NCI-H69 (cell line): ENCODE measurements around the gene HKDC1.
"Not testable (repeated sequence)": the region's sequence is repeated elsewhere in the genome, so short reads cannot be mapped to it uniquely, and the experiment has no call there.

Experiments used
- DNase-seq: peaks from one replicate; lab custom pipeline; 2025; lab: John Stamatoyannopoulos, UW

Gene HKDC1, protein sequence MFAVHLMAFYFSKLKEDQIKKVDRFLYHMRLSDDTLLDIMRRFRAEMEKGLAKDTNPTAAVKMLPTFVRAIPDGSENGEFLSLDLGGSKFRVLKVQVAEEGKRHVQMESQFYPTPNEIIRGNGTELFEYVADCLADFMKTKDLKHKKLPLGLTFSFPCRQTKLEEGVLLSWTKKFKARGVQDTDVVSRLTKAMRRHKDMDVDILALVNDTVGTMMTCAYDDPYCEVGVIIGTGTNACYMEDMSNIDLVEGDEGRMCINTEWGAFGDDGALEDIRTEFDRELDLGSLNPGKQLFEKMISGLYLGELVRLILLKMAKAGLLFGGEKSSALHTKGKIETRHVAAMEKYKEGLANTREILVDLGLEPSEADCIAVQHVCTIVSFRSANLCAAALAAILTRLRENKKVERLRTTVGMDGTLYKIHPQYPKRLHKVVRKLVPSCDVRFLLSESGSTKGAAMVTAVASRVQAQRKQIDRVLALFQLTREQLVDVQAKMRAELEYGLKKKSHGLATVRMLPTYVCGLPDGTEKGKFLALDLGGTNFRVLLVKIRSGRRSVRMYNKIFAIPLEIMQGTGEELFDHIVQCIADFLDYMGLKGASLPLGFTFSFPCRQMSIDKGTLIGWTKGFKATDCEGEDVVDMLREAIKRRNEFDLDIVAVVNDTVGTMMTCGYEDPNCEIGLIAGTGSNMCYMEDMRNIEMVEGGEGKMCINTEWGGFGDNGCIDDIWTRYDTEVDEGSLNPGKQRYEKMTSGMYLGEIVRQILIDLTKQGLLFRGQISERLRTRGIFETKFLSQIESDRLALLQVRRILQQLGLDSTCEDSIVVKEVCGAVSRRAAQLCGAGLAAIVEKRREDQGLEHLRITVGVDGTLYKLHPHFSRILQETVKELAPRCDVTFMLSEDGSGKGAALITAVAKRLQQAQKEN

DNA sequence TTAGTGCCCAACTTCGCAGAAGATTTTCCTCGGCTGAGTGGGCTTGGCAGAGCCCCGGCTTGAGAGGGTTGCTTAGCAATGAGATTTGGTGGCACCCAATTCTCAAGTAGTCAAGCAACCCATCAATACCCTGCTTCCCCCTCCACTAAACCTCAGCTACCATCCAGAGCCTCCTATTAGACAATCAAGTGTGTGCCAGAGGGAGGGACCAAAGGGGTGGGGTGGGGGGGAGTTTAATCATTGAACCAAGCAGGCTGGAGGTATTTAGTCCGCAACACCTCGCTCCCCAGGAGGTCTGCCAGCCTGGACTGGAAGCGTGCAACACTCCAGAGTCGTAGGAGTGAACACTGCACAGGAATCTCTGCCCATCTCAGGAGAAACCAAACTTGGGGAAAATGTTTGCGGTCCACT, at the start of gene HKDC1:
TSS of gene HKDC1 (plus strand) at position 292 of the 411 bp plus-strand sequence. CDS start at position 396, 104 bp downstream.
- no peak for DNase-seq

DNA sequence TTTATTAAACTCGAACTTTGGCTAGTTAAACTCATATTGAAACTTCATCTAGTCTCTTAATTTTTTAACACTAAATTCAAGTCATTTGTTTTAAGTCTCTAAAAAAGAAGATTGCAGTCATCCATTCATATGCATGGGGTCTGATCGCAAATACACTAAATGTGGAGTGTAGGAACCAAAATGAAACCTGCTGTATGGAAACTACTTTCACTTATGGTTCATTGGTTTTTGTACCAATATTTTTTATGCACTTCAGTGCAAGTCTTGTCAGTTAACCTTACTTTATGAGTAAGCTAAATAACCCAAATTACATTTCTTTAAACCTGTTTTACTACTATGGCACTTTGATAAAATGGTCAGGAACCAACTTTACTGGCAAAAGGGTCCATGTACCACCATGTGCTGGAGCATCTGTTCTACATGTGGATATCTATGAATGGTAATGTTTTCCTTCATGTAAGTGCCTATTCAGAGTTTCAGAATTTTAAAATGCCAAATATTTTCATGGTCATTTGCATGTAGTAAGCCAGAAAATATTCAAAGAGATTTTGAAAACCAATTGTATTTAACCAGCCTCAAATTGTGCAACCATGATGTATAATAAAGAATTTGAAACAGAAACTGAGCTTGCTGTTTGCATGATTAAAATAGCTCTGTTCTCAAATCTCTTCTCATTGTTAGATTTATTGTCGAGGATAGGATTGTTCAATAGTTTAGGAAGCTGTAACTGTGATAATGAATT, 47.7 kb upstream of the HKDC1 start:
- DNase-seq, result no peak

DNA sequence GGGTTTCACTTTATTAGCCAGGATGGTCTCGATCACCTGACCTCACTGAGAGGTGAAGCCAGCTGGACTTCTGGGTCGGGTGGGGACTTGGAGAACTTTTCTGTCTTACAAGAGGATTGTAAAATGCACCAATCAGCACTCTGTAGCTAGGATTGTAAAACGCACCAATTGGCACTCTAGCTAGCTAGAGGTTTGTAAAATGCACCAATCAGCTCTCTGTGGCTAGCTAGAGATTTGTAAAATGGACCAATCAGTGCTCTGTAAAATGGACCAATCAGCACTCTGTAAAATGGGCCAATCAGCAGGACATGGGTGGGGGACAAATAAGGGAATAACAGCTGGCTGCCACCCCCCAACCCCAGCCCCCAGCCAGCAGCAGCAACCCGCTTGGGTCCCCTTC, 44.8 kb upstream of the HKDC1 start:
- not testable (repeated sequence) for DNase-seq

DNA sequence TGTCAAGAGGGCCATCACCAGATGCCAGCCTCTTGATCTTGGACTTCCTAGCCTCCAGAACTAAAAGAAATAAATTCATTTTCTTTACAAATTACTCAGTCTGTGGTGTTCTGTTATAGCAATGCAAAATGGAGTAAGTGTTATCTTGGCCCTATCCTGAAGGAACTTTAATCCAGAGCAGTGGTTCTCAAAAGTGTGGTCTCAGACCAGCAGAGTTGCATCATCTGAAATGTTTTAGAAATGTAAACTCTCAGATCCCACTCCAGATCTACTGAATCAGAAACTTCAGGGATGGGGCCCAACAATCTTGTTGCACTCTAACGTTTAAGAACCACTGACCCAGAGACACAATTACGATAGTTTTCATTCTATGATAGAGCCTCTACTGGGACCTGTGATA, 43.3 kb upstream of the HKDC1 start:
- DNase-seq, result no peak

DNA sequence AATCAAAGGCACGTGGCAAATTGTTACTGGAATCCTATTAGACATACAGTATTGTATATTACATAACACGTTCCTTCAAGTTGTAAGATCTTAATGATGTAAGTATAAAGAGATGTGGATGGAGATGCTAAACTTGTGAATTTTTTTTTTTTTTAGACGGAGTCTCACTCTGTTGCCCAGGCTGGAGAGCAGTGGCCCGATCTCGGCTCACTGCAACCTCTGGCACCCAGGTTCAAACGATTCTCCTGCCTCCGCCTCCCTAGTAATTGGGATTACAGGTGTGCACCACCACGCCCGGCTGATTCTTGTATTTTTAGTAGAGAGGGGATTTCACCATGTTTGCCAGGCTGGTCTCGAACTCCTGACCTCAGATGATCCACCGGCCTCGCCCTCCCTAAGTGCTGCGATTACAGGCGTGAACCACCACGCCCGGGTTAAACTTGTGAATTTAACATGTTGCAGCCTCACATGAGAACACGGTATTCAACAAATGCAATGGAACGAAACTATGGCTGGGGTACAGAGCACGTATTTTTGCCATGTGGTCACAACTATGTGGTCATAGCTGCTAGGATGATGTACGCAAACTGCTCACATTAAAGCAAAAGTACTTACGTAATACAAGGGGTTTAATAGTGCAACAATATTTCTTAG, 40.9 kb upstream of the HKDC1 start:
- peak; percentile 63 for DNase-seq

DNA sequence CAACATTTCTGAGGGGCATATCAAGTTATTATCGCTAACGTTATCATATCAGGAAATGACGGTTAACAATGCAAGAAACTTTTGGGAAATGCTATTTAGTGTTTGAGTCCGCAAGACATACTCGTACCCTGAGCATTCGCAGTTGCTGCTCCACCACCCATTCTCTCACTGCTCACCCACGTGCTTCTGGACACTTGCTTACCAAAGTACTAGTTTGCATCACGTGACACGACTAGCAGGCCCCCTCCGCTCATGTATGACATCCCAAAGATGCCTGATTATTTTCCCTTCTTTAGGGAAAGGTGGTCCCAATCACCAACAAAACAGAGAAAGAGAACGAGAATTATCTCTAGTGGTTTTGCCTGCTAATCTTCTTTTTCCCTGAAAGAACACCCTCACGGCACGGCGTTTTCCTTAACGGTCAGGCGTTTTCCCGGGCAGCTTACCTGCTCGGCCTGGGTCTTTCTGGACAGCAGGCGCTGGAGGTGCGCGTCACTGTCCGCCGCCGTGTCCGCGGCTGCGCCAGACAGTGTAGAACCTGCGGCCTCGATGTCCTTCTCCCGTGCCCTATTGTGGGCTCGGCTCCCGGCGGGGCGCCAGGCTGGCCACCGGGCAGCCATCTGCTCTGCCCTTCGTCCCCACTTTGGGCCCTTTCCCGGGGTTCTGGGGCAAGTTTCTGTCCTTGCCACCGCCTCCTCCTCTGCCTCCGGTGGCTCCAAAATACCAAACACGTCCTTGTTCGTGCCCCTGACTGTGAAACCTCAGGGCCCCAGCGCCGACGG, 40.2 kb upstream of the HKDC1 start, which contains the start of gene SUPV3L1:
TSS of gene SUPV3L1 (plus strand) at position 492 of the 782 bp plus-strand sequence. CDS start at position 550, 58 bp downstream.
- DNase-seq, result peak; percentile 94

DNA sequence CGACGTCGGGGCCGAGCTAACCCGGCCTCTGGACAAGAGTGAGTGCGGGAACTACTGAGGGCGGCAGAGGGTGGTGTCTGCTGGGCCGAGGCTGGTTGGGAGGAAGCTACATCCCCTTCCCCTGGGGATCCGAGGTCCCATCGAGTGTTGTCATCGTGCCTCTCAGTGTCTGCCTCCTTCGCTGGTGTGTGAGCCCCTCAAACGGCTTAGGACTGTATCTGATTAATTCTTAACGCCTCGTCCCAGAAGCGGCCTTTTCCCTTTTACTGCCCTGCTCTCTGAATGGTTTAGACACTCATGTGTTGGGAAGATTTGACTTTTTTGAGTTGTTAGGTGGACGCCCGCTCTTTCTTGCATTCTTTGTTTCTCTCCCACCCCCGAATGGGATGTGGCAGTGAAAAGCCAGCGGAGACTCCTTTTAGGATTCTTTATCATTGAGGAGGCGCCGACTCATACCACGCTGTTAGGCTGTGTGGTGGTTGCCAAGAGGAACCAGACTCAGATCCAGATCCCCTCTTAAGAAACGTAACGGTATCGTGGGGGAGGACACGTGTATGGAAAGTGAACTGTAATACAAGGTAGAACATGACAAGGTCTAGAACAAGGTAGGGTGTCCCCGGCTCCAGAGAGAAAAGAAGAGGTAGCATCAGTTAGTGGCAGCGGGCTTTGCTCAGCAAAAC, 39.5 kb upstream of the HKDC1 start:
- no peak for DNase-seq

DNA sequence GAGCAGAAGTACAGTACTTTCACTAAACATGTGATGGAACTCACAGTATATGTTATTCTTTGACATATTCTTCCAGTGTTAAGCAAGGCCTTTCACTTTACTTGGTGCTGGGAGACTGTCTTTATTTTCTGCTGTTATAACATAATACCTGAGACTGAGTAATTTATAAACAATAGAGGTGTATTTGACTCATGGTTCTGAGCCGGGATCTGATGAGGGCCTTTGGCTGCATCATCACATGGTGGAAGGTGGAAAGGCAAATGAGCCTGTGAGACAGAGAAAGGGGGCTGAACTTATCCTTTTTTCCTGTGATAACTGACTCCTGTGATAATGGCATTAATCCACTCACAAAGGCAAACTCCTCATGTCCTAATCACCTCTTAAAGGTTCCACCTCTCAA, 38.7 kb upstream of the HKDC1 start:
- no peak for DNase-seq

DNA sequence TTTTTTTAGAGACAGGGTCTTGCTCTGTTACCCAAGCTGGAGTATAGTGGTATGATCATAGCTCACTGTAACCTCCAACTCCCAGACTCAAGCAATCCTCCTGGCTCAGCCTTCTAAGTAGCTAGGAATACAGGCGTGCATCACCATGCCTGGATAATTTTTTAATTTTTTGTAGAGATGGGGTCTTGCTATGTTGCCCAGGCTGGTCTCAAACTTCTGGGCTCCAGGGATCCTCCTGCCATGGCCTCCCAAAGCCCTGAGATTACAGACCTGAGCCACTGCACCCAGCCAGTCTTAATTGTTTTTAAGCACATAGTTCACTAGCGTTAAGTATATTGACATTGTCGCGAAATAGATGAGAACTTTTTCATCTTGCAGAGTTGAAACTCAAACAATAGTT, 38.1 kb upstream of the HKDC1 start:
- no peak for DNase-seq

DNA sequence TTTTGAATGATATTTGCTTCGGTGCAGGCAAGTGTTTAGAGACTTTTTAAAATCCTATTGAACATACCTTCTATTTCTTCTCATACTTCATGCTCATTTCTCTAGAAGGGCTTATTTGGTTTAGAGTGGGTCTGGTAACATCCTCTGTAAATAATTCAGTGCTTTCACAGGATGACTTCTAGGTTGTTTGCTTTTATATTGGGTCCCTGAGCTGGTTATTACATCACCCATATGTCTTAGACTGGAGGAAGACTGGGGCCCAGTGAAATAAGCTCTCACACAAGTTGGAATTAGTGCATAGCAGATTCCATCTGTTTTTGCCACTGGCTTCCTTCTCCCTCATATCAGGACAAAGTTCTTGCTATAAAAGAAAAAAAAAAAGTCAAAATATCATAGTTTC, 33.6 kb upstream of the HKDC1 start:
- DNase-seq, result no peak

DNA sequence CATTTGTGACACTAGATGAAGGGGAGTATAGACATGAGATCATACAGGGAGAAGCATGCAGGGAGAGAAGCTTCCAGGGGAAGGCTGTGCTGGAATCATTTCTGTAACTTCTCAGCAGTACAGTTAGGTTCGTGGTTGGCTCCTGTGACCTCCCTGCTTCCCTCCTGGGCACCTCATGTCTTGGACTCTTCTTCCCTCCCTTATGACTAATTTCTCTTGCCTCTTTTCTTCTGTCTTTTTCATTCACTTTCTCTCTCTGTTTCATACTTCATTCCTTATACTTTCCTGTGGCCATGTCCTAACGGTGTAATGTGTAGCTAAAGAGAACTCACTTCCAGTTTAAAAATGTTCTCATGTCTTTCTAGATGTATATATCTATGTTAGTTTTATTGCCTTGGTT, 19.1 kb upstream of the HKDC1 start:
- DNase-seq, result no peak

DNA sequence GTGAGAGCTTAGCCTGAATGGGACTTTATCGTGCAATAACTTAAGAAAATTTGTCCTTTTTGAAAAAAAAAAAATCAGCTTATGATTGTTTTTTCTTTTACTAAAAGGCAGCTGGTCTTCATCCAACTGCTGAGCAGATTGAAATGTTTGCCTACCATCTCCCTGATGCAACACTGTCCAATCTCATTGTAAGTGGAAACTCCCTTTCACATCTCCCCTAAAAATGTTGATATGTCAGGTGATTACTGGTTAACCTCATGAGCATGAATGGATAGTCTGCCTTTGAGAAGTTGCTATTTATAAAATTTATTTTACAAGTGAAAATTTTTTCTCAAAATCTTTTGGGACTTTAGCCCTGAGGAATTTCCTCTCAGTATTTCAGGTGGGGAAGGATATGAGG, 17.8 kb upstream of the HKDC1 start:
- DNase-seq, result peak; percentile 7

DNA sequence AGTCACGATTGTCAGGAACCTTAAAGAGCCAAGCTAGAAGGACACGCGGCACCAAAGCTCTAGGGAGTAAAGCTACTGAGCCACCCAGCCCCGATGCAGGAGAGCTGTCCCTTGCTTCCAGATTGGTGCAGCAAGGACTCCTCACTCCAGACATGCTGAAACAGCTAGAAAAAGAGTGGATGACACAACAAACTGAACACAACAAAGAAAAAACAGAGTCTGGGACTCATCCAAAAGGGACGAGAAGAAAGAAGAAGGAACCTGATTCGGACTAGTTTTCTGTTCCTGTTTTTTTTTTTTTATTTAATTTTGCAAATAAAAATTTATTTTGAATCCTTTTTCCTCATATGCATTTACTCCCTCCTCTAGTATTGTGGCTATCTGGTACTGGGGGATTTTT, 11.4 kb upstream of the HKDC1 start:
- DNase-seq, result no peak

DNA sequence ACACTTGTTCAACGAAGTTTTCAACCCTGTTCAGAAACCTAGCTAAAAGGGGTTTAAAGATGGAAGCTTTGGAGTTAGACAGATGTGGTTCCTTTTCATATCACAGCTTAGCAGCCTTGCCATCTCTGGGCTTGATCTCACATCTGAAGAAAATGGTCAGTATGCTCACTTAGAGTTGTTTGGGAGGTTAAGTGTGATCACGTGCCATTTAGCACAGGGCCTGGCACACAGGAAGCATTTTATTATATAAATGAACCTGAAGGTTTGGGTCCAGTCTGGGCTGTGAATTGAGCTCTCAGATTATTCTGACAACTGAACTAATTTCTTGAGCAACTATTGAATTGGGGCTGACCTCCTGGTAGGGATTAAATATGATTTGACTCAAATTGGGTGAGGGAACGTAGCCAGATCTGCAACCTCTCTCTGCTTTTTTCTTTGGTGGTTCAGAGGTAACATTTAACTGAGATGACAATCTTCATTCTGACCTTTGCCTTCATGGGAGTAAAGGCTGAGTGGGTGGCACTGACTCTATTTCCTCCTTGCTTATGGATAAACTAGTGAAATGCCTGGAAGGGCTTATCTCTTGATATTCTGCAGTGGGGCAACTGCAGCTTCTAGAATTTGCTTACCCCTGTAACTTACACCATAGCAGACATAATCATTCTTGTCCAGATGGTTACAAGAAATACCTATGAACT, 10.2 kb upstream of the HKDC1 start:
- no peak for DNase-seq

DNA sequence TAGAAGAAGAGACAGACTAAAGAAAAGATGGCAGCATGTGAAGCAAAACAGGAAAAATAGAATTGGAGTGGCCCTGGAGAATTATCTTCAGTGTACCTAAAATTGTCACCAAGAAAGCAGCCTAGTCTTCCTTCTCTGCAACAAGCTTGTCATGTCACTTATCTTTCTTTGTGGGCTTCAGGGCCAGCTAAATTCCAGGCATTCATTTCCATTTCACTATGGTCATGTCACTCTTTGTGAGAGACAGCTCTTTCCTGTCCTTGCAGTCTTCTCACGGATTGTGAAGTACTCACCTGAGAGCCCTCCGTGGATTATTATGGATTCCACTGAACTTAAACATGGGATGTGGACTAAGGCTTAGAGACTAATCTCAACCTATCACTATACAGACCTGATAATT, 9.0 kb upstream of the HKDC1 start:
- DNase-seq, result no peak

DNA sequence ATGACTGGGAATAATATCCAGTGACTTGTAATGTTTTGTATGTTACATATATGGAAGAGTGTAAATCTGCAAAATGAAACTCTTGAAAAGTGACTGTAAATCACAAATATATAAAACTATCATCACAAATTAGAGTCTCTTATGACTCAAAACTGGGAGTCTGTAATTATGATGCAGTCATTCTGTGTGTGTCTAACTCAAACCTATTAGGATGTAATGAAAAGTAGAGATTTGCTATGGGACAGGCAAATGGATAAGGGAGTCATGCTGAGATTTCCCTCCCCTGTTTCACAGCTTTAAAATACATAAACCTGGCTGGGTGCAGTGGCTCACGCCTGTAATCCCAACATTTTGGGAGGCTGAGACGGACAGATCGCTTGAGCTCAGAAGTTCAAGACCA, 8.6 kb upstream of the HKDC1 start:
- DNase-seq, result no peak

DNA sequence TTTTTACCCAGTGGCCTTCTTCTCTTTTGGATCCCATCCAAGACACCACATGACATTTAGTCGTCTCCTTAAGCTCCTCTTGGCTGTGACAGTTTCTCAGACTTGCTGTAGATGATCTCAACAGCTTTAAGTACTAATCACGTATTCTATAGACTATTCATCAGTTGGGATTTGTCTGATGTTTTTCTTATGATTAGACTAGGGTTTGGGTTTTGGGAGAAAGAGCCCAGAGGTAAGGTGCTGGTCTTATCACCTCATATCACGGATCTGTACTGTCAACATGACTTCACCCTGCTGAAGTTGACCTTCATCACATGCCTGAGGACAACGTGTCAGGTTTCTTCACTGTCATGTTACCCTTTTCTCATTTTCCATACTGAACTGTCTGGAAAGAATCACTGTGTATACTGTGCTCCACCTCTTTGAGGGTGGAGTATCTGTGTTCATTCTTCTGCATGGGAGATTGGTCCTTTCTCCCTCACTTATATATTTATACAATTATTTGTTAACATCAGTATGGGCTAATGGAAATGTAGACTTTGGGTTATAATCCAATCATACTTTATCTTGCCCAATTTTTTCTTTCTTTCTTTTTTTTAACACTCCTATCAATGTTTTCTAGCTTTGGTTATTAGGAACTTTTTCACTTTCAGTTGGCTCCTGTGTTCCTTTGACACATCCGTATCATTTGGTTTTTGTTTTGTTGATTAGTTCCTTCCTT, 6.4 kb upstream of the HKDC1 start:
- DNase-seq, result no peak

DNA sequence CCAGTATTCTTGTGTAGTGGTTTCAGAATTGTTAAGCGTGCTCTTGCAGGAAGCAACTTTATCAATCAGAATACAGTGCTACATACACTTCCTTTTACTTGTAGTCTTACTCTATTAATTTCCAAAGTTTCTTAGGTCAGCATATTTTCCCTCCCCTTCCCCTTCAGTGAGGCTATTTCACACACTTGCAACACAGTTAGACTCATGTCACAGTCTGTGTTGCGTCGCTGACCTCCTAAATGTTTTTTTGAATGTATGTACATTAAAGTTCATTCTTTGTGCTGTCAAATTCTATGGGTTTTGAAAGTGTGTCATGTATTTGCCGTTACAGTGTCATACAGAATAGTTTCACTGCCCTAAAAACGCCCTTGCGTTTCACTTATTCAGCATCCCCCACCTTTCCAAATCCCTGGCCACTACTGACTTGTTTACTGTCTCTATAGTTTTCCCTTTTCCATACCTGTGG, 5.4 kb upstream of the HKDC1 start:
- DNase-seq, result no peak
